Endothelial cell of umbilical vein (primary cell): Measurements from ENCODE around the gene NPNT.

Source experiments
- EZH2 ChIP-seq: IDR thresholded peaks from 2 replicates; pipeline ENCODE4 v1.6.1; 2012; ENCODE audit warnings: borderline replicate concordance, low read depth, mild to moderate bottlenecking, moderate library complexity, low read length, inconsistent platforms; ENCODE audit not compliant: severe bottlenecking
- JUN ChIP-seq: IDR thresholded peaks from 2 replicates; pipeline ENCODE4 v1.6.1; 2011; ENCODE audit warnings: borderline replicate concordance, low read depth; ENCODE audit not compliant: insufficient read length, insufficient read depth
- POLR2A ChIP-seq: IDR thresholded peaks from 2 replicates; pipeline ENCODE4 v1.6.1; 2012; ENCODE audit warnings: low read depth, mild to moderate bottlenecking, control low read depth, low read length
- POLR2AphosphoS5 ChIP-seq: IDR thresholded peaks from 2 replicates; pipeline ENCODE4 v1.6.1; 2012; ENCODE audit warnings: low read depth, mild to moderate bottlenecking, control low read depth, low read length, moderate library complexity; ENCODE audit not compliant: insufficient read depth
- TF ChIP-seq, protein P1 (sequence below), 2 donors: IDR thresholded peaks; 1 replicate in 1 of 2; 2 replicates in 1 of 2; pipeline ENCODE4 v1.5.1; 2011; ENCODE audit warnings: low read length in 2 of 2, mild to moderate bottlenecking in 2 of 2, moderate library complexity in 2 of 2, control low read depth in 1 of 2, inconsistent platforms in 1 of 2, low read depth in 1 of 2; ENCODE audit not compliant: insufficient read depth in 1 of 2; ENCODE audit errors: extremely low read depth in 1 of 2
- TF ChIP-seq, protein P2 (sequence below): IDR thresholded peaks from 2 replicates; pipeline ENCODE4 v1.6.1; 2011; ENCODE audit not compliant: insufficient read depth, insufficient read length

GRCh38 chr4:105994841-105995501, 99.7 kb downstream of the NPNT start:
- TF ChIP-seq EZH2 (no peak), POLR2A (no peak), POLR2AphosphoS5 (no peak), JUN (no peak)
- TF ChIP-seq, protein P1, sequence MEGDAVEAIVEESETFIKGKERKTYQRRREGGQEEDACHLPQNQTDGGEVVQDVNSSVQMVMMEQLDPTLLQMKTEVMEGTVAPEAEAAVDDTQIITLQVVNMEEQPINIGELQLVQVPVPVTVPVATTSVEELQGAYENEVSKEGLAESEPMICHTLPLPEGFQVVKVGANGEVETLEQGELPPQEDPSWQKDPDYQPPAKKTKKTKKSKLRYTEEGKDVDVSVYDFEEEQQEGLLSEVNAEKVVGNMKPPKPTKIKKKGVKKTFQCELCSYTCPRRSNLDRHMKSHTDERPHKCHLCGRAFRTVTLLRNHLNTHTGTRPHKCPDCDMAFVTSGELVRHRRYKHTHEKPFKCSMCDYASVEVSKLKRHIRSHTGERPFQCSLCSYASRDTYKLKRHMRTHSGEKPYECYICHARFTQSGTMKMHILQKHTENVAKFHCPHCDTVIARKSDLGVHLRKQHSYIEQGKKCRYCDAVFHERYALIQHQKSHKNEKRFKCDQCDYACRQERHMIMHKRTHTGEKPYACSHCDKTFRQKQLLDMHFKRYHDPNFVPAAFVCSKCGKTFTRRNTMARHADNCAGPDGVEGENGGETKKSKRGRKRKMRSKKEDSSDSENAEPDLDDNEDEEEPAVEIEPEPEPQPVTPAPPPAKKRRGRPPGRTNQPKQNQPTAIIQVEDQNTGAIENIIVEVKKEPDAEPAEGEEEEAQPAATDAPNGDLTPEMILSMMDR (IDR thresholded peaks at IDR 0.05; ENCODE audit: extremely low read depth in 1 of 2, insufficient read depth in 1 of 2, low read depth in 1 of 2, low read length in 2 of 2) = no peak
- TF ChIP-seq, protein P2, sequence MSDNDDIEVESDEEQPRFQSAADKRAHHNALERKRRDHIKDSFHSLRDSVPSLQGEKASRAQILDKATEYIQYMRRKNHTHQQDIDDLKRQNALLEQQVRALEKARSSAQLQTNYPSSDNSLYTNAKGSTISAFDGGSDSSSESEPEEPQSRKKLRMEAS = no peak
